CD4-positive, alpha-beta T cell treated with Interleukin-12 subunit alpha and Interleukin-12 subunit beta, for 1 hour (primary cell): ENCODE results near the gene FXYD6.
"Not testable (repeated sequence)": the region's sequence is repeated elsewhere in the genome, so short reads cannot be mapped to it uniquely, and the experiment has no call there.

Source experiments
- DNase-seq: peaks from one replicate; pipeline ENCODE4 v3.0.0-alpha.2; 2020

The FXYD6 gene

DNA sequence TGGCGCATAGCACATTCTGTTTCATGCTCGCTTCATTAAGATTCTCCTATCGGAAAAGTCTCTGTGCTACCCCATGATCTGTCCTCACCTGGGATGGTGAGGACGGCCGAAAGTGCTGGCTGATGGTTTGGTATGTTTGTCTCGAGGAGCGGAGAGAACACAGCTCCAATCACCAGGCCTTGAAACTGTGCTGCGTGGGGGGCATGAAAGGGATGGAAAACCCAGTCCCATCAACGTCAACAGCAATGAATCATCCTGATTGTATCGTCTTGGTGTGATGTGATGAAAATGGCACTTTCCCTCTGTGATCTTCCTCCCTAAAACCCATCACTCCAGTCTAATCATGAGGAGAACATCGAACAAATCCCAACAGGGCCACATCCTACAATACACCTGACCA is 8.4 kb downstream of the FXYD6 start:
- DNase-seq = no peak

GRCh38 chr11:117866526-117866925 is 9.9 kb downstream of the FXYD6 start:
- DNase-seq = no peak

DNA sequence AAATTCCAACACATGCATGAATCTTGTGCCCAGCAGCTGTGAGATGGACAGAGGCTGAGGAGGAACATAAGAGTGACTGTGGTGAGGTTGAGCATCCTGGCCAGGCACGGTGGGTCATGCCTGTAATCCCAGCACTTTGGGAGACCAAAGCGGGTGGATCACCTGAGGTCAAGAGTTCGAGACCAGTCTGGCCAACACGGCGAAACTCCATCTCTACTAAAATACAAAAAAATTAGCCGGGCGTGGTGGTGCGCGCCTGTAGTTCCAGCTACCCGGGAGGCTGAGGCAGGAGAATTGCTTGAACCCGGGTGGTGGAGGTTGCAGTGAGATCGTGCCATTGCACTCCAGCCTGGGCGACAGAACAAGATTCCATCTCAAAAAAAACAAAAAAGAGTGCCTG is 10.9 kb downstream of the FXYD6 start:
- not testable (repeated sequence) for DNase-seq

- no peak for DNase-seq
These were observed 13.1 kb downstream of the FXYD6 start for GRCh38 chr11:117863383-117863782.

DNA sequence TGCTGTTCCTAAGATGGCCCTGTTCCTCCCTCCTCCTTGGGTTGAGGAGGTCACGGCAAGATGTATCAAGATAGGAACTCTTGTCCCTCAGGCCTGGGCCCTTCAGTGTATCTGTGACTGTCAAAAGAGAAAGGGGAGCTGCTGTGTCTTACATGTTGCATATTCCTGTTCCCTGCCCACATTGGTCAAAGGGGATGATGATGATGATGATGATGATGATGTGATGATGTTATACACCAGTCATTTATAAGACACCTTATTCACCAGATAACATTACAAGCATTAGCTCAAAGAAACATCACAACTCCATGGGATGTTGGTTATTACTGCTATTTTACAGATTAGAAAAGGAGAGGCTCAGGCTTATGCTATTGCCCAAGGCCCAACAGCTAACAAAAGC is 13.7 kb downstream of the FXYD6 start:
- DNase-seq = no peak

DNA sequence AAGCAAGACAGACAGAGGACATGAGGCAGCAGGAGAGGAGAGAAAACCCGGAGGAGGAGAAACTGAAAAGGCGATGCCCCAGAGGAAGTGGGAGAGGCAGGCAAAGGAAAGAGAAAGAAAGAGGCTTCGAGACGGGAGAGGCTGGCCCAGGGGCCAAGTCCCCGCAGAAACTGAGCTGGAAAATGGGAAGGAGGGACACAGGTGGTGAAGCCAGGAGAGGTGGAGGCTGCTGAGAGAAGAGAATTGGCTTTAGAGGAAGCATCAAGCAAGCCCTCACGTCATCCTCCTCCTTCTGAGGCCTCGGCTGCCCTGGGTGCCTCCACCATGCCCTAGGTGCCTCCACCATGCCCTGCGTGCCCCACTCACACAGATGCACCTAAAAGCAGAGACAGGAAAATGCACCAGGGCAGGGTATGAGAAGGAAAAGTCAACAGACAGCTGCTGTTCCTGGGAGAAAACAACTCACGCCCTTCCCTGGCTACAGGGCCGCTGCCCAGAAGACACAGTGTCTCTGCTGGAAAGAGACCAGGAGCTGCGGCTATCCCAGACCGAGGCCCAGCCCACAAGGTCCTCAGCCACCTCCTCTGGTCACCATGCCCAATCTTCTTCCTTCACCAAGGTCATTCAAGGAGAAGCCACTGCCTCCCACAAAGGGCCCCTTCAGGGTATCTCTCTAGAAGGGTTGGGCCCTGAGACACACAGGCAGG is 14.3 kb downstream of the FXYD6 start:
- DNase-seq = no peak

DNA sequence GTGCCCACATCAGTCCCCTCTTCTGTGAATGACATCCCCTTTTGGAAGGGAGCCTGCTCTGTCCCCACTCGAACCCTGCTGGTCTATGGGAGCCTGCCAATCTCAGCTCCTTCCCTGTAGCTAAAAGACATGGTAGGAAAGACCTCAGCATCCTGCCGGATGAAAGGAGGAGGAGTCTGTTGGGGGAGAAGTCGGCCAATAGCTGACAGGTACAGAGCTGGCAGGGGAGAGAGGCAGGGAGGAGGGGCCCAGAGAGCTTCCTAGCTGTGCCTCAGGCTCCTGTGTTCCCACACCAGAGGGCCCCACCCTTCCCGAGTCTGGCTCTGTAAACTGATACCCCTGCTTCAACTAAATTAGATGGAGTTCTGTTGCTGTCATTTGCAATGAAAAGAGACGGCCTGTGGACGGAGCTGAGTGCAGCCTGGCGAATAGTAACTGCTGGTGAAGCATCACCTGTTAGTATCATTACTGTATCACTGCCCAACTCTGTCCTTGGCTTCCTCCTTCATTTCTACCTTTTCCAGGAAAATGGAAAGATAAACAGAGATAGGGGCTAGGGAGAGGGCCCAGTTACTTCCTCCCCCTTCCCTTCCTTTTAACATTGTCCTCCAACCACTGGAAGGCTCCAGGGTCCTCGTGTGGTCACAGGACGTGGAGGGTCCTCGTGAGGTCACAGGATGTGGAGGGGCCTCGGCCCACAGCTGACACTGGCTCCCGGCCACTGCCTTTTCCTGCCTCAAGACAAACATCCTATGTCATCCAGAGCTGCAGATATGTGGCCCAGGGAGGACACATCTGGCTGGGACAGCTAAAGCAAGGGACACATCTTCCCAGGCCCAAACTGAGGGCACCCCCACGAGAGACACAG is 15.1 kb downstream of the FXYD6 start:
- no peak for DNase-seq

GRCh38 chr11:117860139-117860538 is 16.3 kb downstream of the FXYD6 start:
- DNase-seq = no peak

- no peak for DNase-seq
These were observed 16.9 kb downstream of the FXYD6 start for GRCh38 chr11:117859488-117860112.

- no peak for DNase-seq
These were observed 17.4 kb downstream of the FXYD6 start for GRCh38 chr11:117859061-117859460.

DNA sequence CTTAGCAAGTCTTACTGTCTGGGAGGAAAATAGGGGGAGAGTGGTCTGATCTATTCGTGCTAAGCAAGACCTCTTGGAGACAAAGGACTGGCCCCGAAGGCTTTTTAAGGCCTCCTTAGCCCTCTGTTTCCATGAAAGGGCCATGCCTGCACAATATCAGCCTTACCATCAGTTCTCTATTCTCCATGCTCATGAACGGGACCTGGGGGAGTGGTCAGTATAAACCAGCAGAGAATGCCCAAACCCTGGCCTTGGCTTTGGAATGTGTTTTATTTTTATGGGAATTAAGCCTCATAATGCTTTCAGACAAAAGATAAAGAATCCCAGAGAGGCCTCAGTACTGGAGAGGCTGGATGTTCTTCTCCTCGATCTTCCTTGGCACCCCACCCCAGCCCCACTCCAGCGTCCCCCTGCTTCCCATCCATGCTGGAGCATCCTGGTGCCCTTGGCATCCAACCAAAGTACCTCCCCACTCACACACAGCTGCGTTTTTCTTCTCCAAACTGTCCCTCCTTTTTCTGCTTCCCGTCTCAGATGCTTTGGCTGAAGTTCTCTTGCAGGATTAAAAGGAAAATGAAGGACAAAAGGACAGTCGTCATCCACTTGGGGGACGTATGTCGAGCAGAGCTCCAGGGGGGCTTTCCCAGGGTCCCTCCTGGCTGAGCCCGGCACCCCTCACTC is 18.6 kb downstream of the FXYD6 start:
- no peak for DNase-seq

GRCh38 chr11:117855912-117856651 is 20.4 kb downstream of the FXYD6 start:
- no peak for DNase-seq

GRCh38 chr11:117855186-117855845 is 21.1 kb downstream of the FXYD6 start:
- DNase-seq = no peak

- no peak for DNase-seq
These were observed 24.1 kb downstream of the FXYD6 start for GRCh38 chr11:117852309-117852708.

GRCh38 chr11:117851852-117852251 is 24.6 kb downstream of the FXYD6 start:
- no peak for DNase-seq

- DNase-seq = no peak
These were observed 25.4 kb downstream of the FXYD6 start for GRCh38 chr11:117851106-117851505.

DNA sequence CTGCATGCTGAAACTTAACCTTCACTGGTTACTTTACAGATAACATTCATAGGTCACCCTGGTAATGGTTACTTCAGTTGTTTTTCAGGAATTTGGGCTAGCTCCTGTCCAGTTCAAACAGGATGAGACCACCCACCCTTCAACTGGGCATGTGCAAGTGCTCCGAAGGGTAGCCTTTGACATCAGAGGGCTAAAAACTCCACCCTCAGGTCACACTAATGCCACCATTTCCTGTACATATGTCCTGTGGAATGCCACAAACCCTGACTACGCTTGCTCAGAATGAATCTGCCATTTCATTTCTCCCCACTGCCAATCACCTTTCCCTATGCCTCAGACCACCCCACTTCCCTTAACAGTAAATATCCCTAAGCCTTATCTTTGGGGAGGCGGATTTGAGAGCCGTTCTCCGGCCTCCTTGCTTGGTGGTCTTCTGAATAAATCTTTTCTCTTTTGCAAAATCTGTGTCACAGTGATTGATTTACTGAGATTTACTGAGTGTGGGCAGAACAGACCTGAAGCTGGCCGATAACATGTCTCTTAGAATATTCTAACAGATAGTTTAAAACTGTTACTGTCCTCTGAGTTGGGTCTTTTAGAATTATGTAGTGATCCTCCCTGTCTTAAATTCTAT is 26.6 kb downstream of the FXYD6 start:
- DNase-seq = no peak

- peak; percentile 83 for DNase-seq
These were observed 32.6 kb downstream of the FXYD6 start for GRCh38 chr11:117843666-117844484.

DNA sequence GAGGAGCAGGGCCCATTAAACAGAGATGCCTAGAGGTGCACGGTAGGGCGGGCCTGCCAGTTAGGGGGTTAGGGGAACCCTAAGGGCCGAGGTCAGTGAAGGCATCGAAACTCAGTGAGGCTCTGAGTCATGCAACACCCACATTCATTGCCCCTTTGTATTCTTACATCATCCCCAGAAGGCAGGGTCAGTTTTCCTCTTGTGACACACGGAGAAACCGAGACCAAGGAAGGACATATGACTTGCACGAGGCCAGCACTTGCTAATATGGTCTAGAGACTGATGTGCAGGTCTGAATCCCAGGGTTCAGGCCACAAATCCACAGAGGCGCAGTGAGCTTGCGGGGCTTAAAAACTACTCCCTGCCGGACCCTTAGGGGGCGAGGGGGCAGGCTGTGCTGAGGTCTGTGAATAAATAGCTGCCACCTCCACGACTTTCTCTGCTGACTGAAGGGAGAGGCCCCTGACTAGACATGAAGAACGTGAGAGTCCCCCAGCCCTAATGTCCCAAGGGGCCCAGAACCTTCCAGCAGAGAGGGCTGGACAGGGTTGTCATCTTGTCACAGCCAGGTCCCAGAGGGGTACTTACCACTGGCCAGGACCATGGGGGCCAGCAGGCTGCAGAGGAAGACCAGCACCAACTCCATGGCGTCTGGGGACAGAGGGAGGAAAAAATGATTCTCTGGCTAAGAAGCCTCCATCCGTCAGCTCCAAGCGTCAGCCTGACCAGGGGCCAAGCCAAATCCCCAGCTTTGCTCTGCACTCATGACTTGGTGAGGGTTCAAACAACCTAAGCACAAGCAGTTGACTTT is 34.1 kb downstream of the FXYD6 start:
- no peak for DNase-seq
